ENCODE data around the gene SDK2. TPM values are rescaled to one million over a fixed set of nuclear protein-coding genes. Genes with fewer than 3 reads are reported as not detected.

The SDK2 gene
- total RNA-seq, 1 donor from 2014 or later = 11.2 TPM

- H3K27me3 ChIP-seq (ENCODE audit: insufficient read depth, low read length) = no peaks in the 10 kb centered on the region
- no peaks in the 10 kb centered on the region for H3K4me1 ChIP-seq (ENCODE audit: insufficient read depth, low read length)
- TF ChIP-seq CTCF (IDR thresholded peaks at IDR 0.05; ENCODE audit: insufficient read depth, low read depth, low read length) = no peak
- TF ChIP-seq EZH2 (IDR thresholded peaks at IDR 0.05; ENCODE audit: insufficient read depth, low read length) = no peak
- H3K4me3 ChIP-seq (ENCODE audit: insufficient read depth, low read depth, low read length) = no peak overlapping the region
- no peak overlapping the region for H3K4me2 ChIP-seq (ENCODE audit: low read length)
- Mint-ChIP-seq H3K9me3 (ENCODE audit: unreplicated experiment) (peaks cover 2% of the 10 kb centered on the region), H3K36me3 (ENCODE audit: low read depth, unreplicated experiment) (peaks cover 3% of the 10 kb centered on the region), H3K27me3 (ENCODE audit: low read depth, unreplicated experiment) (peaks cover 6% of the 10 kb centered on the region), H3K4me1 (ENCODE audit: low read depth, unreplicated experiment) (peaks cover 12% of the 10 kb centered on the region), H3K27ac (ENCODE audit: unreplicated experiment) (no peak overlapping the region), H3K4me3 (ENCODE audit: unreplicated experiment) (no peak overlapping the region)
- no peaks in the 10 kb centered on the region for H3K36me3 ChIP-seq (ENCODE audit: insufficient read depth, low read length)
- no peak overlapping the region for H3K9ac ChIP-seq (ENCODE audit: low read length)
- no peaks in the 10 kb centered on the region for H3K79me2 ChIP-seq (ENCODE audit: insufficient read depth, low read length)
- H3K9me3 ChIP-seq (ENCODE audit: insufficient read depth, low read depth, low read length) = no peaks in the 10 kb centered on the region
- DNase-seq (ENCODE audit: low read depth) (no peak), FAIRE-seq (no peak)
- no peak overlapping the region for H2AFZ ChIP-seq (ENCODE audit: low read depth, low read length)
- no peak overlapping the region for H3K27ac ChIP-seq (ENCODE audit: low read depth, low read length)
- H4K20me1 ChIP-seq (ENCODE audit: insufficient read depth, low read length) = no peaks in the 10 kb centered on the region
Measured at GRCh38 chr17:73434154-73434553, 210.1 kb downstream of the SDK2 start.

- Histone ChIP-seq H3K4me2 (ENCODE audit: low read length) (no peak overlapping the region), H2AFZ (ENCODE audit: low read depth, low read length) (no peak overlapping the region), H3K36me3 (ENCODE audit: insufficient read depth, low read length) (no peaks in the 10 kb centered on the region), H3K4me1 (ENCODE audit: insufficient read depth, low read length) (no peaks in the 10 kb centered on the region), H3K79me2 (ENCODE audit: insufficient read depth, low read length) (no peaks in the 10 kb centered on the region), H3K4me3 (ENCODE audit: insufficient read depth, low read depth, low read length) (no peak overlapping the region), H4K20me1 (ENCODE audit: insufficient read depth, low read length) (no peaks in the 10 kb centered on the region), H3K9me3 (ENCODE audit: insufficient read depth, low read depth, low read length) (no peaks in the 10 kb centered on the region), H3K27ac (ENCODE audit: low read depth, low read length) (no peak overlapping the region), H3K27me3 (ENCODE audit: insufficient read depth, low read length) (no peaks in the 10 kb centered on the region), H3K9ac (ENCODE audit: low read length) (no peak overlapping the region)
- peaks cover 3% of the 10 kb centered on the region for H3K27me3 Mint-ChIP-seq (ENCODE audit: low read depth, unreplicated experiment)
- peaks cover 12% of the 10 kb centered on the region for H3K4me1 Mint-ChIP-seq (ENCODE audit: low read depth, unreplicated experiment)
- H3K9me3 Mint-ChIP-seq (ENCODE audit: unreplicated experiment) = no peaks in the 10 kb centered on the region
- no peak overlapping the region for H3K27ac Mint-ChIP-seq (ENCODE audit: unreplicated experiment)
- no peaks in the 10 kb centered on the region for H3K36me3 Mint-ChIP-seq (ENCODE audit: low read depth, unreplicated experiment)
- DNase-seq (ENCODE audit: low read depth) (no peak), FAIRE-seq (no peak)
- TF ChIP-seq EZH2 (IDR thresholded peaks at IDR 0.05; ENCODE audit: insufficient read depth, low read length) (no peak), CTCF (IDR thresholded peaks at IDR 0.05; ENCODE audit: insufficient read depth, low read depth, low read length) (no peak)
- no peak overlapping the region for H3K4me3 Mint-ChIP-seq (ENCODE audit: unreplicated experiment)
Measured at GRCh38 chr17:73433501-73433900, 210.7 kb downstream of the SDK2 start.

GRCh38 chr17:73432624-73433190, 211.5 kb downstream of the SDK2 start:
- H3K27ac Mint-ChIP-seq (ENCODE audit: unreplicated experiment) = no peak overlapping the region
- no peaks in the 10 kb centered on the region for H3K36me3 Mint-ChIP-seq (ENCODE audit: low read depth, unreplicated experiment)
- peaks cover 12% of the 10 kb centered on the region for H3K4me1 Mint-ChIP-seq (ENCODE audit: low read depth, unreplicated experiment)
- TF ChIP-seq EZH2 (IDR thresholded peaks at IDR 0.05; ENCODE audit: insufficient read depth, low read length) (no peak), CTCF (IDR thresholded peaks at IDR 0.05; ENCODE audit: insufficient read depth, low read depth, low read length) (no peak)
- H3K27me3 ChIP-seq (ENCODE audit: insufficient read depth, low read length) = no peaks in the 10 kb centered on the region
- H3K4me1 ChIP-seq (ENCODE audit: insufficient read depth, low read length) = no peaks in the 10 kb centered on the region
- H3K27ac ChIP-seq (ENCODE audit: low read depth, low read length) = no peak overlapping the region
- no peak overlapping the region for H3K4me3 Mint-ChIP-seq (ENCODE audit: unreplicated experiment)
- H3K9me3 Mint-ChIP-seq (ENCODE audit: unreplicated experiment) = no peaks in the 10 kb centered on the region
- H3K9me3 ChIP-seq (ENCODE audit: insufficient read depth, low read depth, low read length) = no peaks in the 10 kb centered on the region
- no peak overlapping the region for H3K4me2 ChIP-seq (ENCODE audit: low read length)
- H3K36me3 ChIP-seq (ENCODE audit: insufficient read depth, low read length) = no peaks in the 10 kb centered on the region
- H2AFZ ChIP-seq (ENCODE audit: low read depth, low read length) = no peak overlapping the region
- no peak for DNase-seq (ENCODE audit: low read depth)
- no peak for FAIRE-seq
- no peak overlapping the region for H3K4me3 ChIP-seq (ENCODE audit: insufficient read depth, low read depth, low read length)
- no peaks in the 10 kb centered on the region for H4K20me1 ChIP-seq (ENCODE audit: insufficient read depth, low read length)
- H3K27me3 Mint-ChIP-seq (ENCODE audit: low read depth, unreplicated experiment) = no peaks in the 10 kb centered on the region
- no peaks in the 10 kb centered on the region for H3K79me2 ChIP-seq (ENCODE audit: insufficient read depth, low read length)
- no peak overlapping the region for H3K9ac ChIP-seq (ENCODE audit: low read length)
